HepG2 (cell line): Measurements from ENCODE around the gene SERTAD4. TPM values are rescaled to one million over a fixed set of nuclear protein-coding genes. Genes with fewer than 3 reads are reported as not detected.

Experiments
- ATAC-seq: fragments of 200-7000 bp; cut with Tn5 transposase; 3 replicates; pipeline ENCODE4 v1.9.1; 2020; ENCODE audit warnings: mild to moderate bottlenecking, moderate library complexity
- BruUV-seq: library from RNA; stranded (reverse); fragments of 400-500 nt; replicated peaks from 2 replicates; lab custom pipeline; 2021; lab: Mats Ljungman, UMichigan
- CTCF ChIA-PET: fragments of 300-600 bp; formaldehyde crosslinking; extraction: SDS; loops from one replicate; lab custom pipeline; 2021; ENCODE audit warnings: low total read pairs, inconsistent platforms, low intra/inter-chr PET ratio; lab: Yijun Ruan, JAX
- POLR2A ChIA-PET: fragments of 350-600 bp; sonication (Branson Sonifier 250); formaldehyde crosslinking; loops from one replicate; lab custom pipeline; 2020; ENCODE audit warnings: antibody characterized with exemption, inconsistent platforms; lab: Yijun Ruan, JAX
- DNase-seq: peaks from one replicate; pipeline ENCODE4 v3.0.0-alpha.2; 2015; ENCODE audit warnings: low spot score
- FAIRE-seq: peaks from 3 replicates; lab custom pipeline; 2011; peaks lifted over from hg19 to GRCh38; lab: Jason Lieb, UNC
- H2AFZ ChIP-seq: one replicate; pipeline ENCODE4 v1.6.1; 2011; ENCODE audit warnings: low read length, inconsistent platforms
- H3K27ac ChIP-seq: fragments of 300-600 bp; 3 replicates; pipeline ENCODE4 v1.8.0; 2011; ENCODE audit warnings: mixed run types, mild to moderate bottlenecking, mixed read lengths, low read length, inconsistent platforms; ENCODE audit not compliant: insufficient read depth; ENCODE audit errors: extremely low read length
- H3K27me3 ChIP-seq, 2 experiments: fragments of 200-600 bp in 1 of 2; 2 replicates in 1 of 2; 3 replicates in 1 of 2; pipeline versions ENCODE4 v1.6.0 to v1.8.0; 2011; ENCODE audit warnings: low read length in 2 of 2, mild to moderate bottlenecking in 2 of 2, moderate library complexity in 2 of 2, inconsistent platforms in 1 of 2; ENCODE audit not compliant: insufficient read depth in 2 of 2, control insufficient read depth in 1 of 2
- H3K36me3 ChIP-seq, 2 experiments: fragments of 200-600 bp in 1 of 2; replicated peaks in 1 of 2; 2 replicates in 1 of 2; 3 replicates in 1 of 2; pipeline versions ENCODE4 v1.5.1 to v1.8.0; 2011; ENCODE audit warnings: low read length in 2 of 2, inconsistent platforms in 1 of 2; ENCODE audit not compliant: insufficient read depth in 2 of 2, control insufficient read depth in 1 of 2
- H3K4me1 ChIP-seq: 2 replicates; pipeline ENCODE4 v1.5.1; 2012; ENCODE audit warnings: low read length, inconsistent platforms; ENCODE audit not compliant: insufficient read depth
- H3K4me2 ChIP-seq: 2 replicates; pipeline ENCODE4 v1.6.0; 2011; ENCODE audit warnings: low read depth, low read length, inconsistent platforms
- H3K4me3 ChIP-seq, 3 experiments: fragments of 200-600 bp in 1 of 3; sonication (generic), shearing (Covaris generic) in 1 of 3; replicated peaks in 1 of 3; 2 replicates each; pipeline ENCODE4 v1.5.1; 2011 to 2016; ENCODE audit warnings: low read length in 3 of 3, inconsistent platforms in 2 of 3, low read depth in 2 of 3, mild to moderate bottlenecking in 2 of 3, control low read depth in 1 of 3, mixed read lengths in 1 of 3; ENCODE audit not compliant: insufficient read depth in 1 of 3
- H3K79me2 ChIP-seq: one replicate; pipeline ENCODE4 v1.6.1; 2011; ENCODE audit warnings: low read length, inconsistent platforms; ENCODE audit not compliant: insufficient read depth
- H3K9ac ChIP-seq: 2 replicates; pipeline ENCODE4 v1.6.0; 2011; ENCODE audit warnings: mild to moderate bottlenecking, low read depth, low read length, inconsistent platforms; ENCODE audit not compliant: insufficient read depth
- H3K9me3 ChIP-seq: 2 replicates; pipeline ENCODE4 v1.5.1; 2012; ENCODE audit warnings: mild to moderate bottlenecking, low read length
- H4K20me1 ChIP-seq: 2 replicates; pipeline ENCODE4 v1.6.0; 2011; ENCODE audit warnings: inconsistent platforms, mild to moderate bottlenecking, low read length, moderate library complexity; ENCODE audit not compliant: insufficient read depth
- ATRX ChIP-seq: sonication (generic); formaldehyde crosslinking; IDR thresholded peaks from 2 replicates; pipeline ENCODE4 v1.4.0; 2020; ENCODE audit warnings: missing genetic modification reagents, borderline replicate concordance
- KDM5B ChIP-seq: sonication (generic); formaldehyde crosslinking; IDR thresholded peaks from 2 replicates; pipeline ENCODE4 v1.4.0; 2020; ENCODE audit warnings: missing genetic modification reagents, mild to moderate bottlenecking, borderline replicate concordance
- NRL ChIP-seq: sonication (generic); formaldehyde crosslinking; IDR thresholded peaks from 2 replicates; pipeline ENCODE4 v1.5.0; 2020; ENCODE audit warnings: missing genetic modification reagents, mild to moderate bottlenecking, moderate library complexity, borderline replicate concordance
- RNF219 ChIP-seq: sonication (generic); formaldehyde crosslinking; IDR thresholded peaks from 2 replicates; pipeline ENCODE4 v1.5.0; 2020; ENCODE audit warnings: mild to moderate bottlenecking, missing genetic modification reagents
- TERF1 ChIP-seq: sonication (generic); formaldehyde crosslinking; IDR thresholded peaks from 2 replicates; pipeline ENCODE4 v1.8.0; 2022; ENCODE audit warnings: mild to moderate bottlenecking, missing genetic modification reagents, moderate library complexity
- ZBTB20 ChIP-seq: sonication (generic); formaldehyde crosslinking; IDR thresholded peaks from 2 replicates; pipeline ENCODE4 v1.8.1; 2023; ENCODE audit warnings: missing genetic modification reagents, low read depth, mild to moderate bottlenecking, borderline replicate concordance
- ZMAT3 ChIP-seq: sonication (generic); formaldehyde crosslinking; conservative IDR thresholded peaks from 2 replicates; pipeline ENCODE4 v1.7.0; 2021; ENCODE audit warnings: missing genetic modification reagents
- ZNF337 ChIP-seq: sonication (generic); formaldehyde crosslinking; IDR thresholded peaks from 2 replicates; pipeline ENCODE4 v1.5.1; 2020; ENCODE audit warnings: missing genetic modification reagents, low read depth, mild to moderate bottlenecking, borderline replicate concordance
- ZNF577 ChIP-seq: sonication (generic); formaldehyde crosslinking; IDR thresholded peaks from 2 replicates; pipeline ENCODE4 v1.4.0; 2020; ENCODE audit warnings: mild to moderate bottlenecking, low read depth, missing genetic modification reagents, borderline replicate concordance
- WGBS: methylation state at CpG from one replicate; pipeline ENCODE4 v1.1.6; 2017; ENCODE audit warnings: low lambda C conversion rate; 5-methylcytosine and 5-hydroxymethylcytosine counted together
- in situ Hi-C: cut with HindIII; loops from 2 replicates; pipeline ENCODE4 v1.10.0; 2017; ENCODE audit warnings: low pct_unique_long_range_greater_than_20kb; ENCODE audit not compliant: extremely low pct_ligation_motif_present
- intact Hi-C: fragments of 100-400 bp; cut with micrococcal nuclease; formaldehyde crosslinking; loops from one replicate; pipeline ENCODE4 v1.10.0; 2022; ENCODE audit not compliant: unreplicated experiment
- polyA plus RNA-seq, 8 experiments: library from polyadenylated mRNA; depleted of rRNA in 3 of 8; stranded (reverse) in 7 of 8; unstranded in 1 of 8; fragments of >200 nt; fragmentation: Illumina TruSeq in 4 of 8; extraction: Trizol in 4 of 8; gene quantifications; 2 replicates each; pipeline versions ENCODE4 v1.2.1 to v1.2.3, GENCODE V29; 2011 to 2016; ENCODE audit warnings: low read depth in 4 of 8, missing spikeins in 1 of 8, mixed read lengths in 1 of 8; ENCODE audit not compliant: insufficient read depth in 1 of 8
- total RNA-seq, 5 experiments: library from RNA; depleted of rRNA; stranded (reverse); fragments of >200 nt; fragmentation: Illumina TruSeq; extraction: Trizol; gene quantifications; 2 replicates each; pipeline ENCODE4 v1.2.3, GENCODE V29; 2016; ENCODE audit warnings: low read depth in 1 of 5

Gene SERTAD4
- total and polyA plus RNA-seq, 2 of the 13 experiments (the other 11 are each of a cell fraction or from before 2014, with no cell fraction given): not detected

GRCh38 chr1:210291081-210291764 is 58.6 kb downstream of the SERTAD4 start:
- in situ Hi-C loops: no loop called here
- 8% methylated on average over 8 of the region's 8 CpGs for WGBS
- POLR2A ChIA-PET: no interaction called here
- intact Hi-C loops: no loop called here
- H4K20me1 ChIP-seq: no peaks in the 10 kb centered on the region
- DNase-seq: no peak
- CTCF ChIA-PET: no interaction called here
- ATAC-seq: no peak
- no peak overlapping the region for H3K4me2 ChIP-seq
- H3K36me3 ChIP-seq: no peaks in the 10 kb centered on the region
- no peaks in the 10 kb centered on the region for H3K9me3 ChIP-seq
- H3K27me3 ChIP-seq: peaks cover 0 to 38% of the 10 kb centered on the region in 2 experiments; a peak in 3 of 5 replicates
- BruUV-seq: no TSS peak
- H3K9ac ChIP-seq: no peak overlapping the region
- no peak for TF ChIP-seq ZMAT3 (CRISPR knock-in tag)
- TF ChIP-seq, all 625 proteins: peak for 0
- FAIRE-seq: no peak
- Histone ChIP-seq H3K27ac (no peak overlapping the region), H3K79me2 (no peaks in the 10 kb centered on the region), H3K4me3 (no peak overlapping the region), H2AFZ (no peak overlapping the region), H3K4me1 (0 out of 2 replicates have a peak, but pooled peaks cover 9% of the 10 kb centered on the region)

- H2AFZ ChIP-seq: no peak overlapping the region
- CTCF ChIA-PET: no interaction called here
- H3K4me1 ChIP-seq: 0 out of 2 replicates have a peak, but pooled peaks cover 9% of the 10 kb centered on the region
- intact Hi-C loops: no loop called here
- peaks cover 0 to 40% of the 10 kb centered on the region in 2 experiments; a peak in 3 of 5 replicates for H3K27me3 ChIP-seq
- H3K9me3 ChIP-seq: no peaks in the 10 kb centered on the region
- no peaks in the 10 kb centered on the region for H3K79me2 ChIP-seq
- H3K36me3 ChIP-seq: no peaks in the 10 kb centered on the region
- POLR2A ChIA-PET: no interaction called here
- FAIRE-seq (no peak), ATAC-seq (no peak), DNase-seq (no peak)
- no peaks in the 10 kb centered on the region for H4K20me1 ChIP-seq
- H3K9ac ChIP-seq: no peak overlapping the region
- H3K4me2 ChIP-seq: no peak overlapping the region
- no peak overlapping the region for H3K27ac ChIP-seq
- in situ Hi-C loops: no loop called here
- BruUV-seq: no TSS peak
- H3K4me3 ChIP-seq: no peak overlapping the region
- WGBS: 51% methylated on average over 6 of the region's 9 CpGs
- TF ChIP-seq ZBTB20 (CRISPR knock-in tag) (no peak), ATRX (CRISPR knock-in tag) (no peak), ZNF337 (CRISPR knock-in tag) (no peak), ZNF577 (no peak), TERF1 (CRISPR knock-in tag) (no peak), RNF219 (no peak), NRL (CRISPR knock-in tag) (no peak), KDM5B (CRISPR knock-in tag) (no peak)
These were observed 59.2 kb downstream of the SERTAD4 start for GRCh38 chr1:210291786-210292230.
